Astrocyte of the spinal cord (primary cell): ENCODE data around the gene PIP4K2A.
"Not testable (repeated sequence)": the region's sequence is repeated elsewhere in the genome, so short reads cannot be mapped to it uniquely, and the experiment has no call there.

Experiments
- DNase-seq: peaks from one replicate; pipeline ENCODE4 v3.0.0; 2011; ENCODE audit warnings: low read depth, low spot score
- H3K4me3 ChIP-seq: 2 replicates; pipeline ENCODE4 v1.5.1; 2011; ENCODE audit warnings: low read depth, mild to moderate bottlenecking, low read length, moderate library complexity
- in situ Hi-C: cut with HindIII; loops from 2 replicates; pipeline ENCODE4 v1.10.0; 2017; ENCODE audit warnings: low sequenced_read_pairs
- TF ChIP-seq, protein P1 (sequence below): IDR thresholded peaks from 2 replicates; pipeline ENCODE4 v1.5.1; 2012; ENCODE audit warnings: low read depth, mild to moderate bottlenecking, low read length, inconsistent platforms

PIP4K2A gene

DNA sequence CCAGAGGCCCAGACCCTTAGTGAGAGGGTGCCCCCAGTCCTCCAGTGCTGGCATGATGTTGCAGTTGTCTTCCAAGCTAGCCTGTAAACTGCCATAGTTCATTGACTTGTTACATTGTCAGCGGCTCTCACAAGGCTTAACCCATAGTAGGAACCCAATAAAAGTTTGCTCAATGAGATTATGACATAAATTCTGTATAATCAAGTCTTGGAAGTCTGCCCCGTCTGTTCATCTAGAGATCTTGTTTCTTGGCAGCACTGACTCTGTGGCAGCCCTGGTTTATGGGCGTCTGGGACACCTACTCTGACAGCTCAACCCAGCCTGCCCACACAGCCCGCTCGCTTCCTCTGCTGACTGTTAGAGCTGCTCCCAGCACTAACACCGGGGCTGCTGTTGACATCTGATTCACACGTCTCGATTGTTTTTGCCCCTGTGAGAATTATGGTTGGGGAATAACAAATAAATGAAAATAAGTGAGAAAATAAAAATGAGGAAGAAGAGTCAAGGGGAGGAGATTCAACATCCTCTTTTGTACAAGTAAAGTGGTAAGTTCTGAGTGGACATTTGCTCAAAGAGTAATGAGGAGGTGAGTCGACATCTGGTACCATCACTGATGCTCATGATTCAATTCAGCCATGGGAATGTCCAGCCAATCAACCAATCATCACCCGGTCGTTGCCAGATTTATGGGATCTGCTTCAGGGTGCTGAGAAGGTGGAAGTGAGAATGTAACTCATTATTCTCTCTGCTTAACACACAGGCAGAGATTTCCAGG is 208.3 kb downstream of the PIP4K2A start:
- H3K4me3 ChIP-seq: no peak overlapping the region
- DNase-seq: no peak
- in situ Hi-C loops: no loop called here
- TF ChIP-seq, protein P1, sequence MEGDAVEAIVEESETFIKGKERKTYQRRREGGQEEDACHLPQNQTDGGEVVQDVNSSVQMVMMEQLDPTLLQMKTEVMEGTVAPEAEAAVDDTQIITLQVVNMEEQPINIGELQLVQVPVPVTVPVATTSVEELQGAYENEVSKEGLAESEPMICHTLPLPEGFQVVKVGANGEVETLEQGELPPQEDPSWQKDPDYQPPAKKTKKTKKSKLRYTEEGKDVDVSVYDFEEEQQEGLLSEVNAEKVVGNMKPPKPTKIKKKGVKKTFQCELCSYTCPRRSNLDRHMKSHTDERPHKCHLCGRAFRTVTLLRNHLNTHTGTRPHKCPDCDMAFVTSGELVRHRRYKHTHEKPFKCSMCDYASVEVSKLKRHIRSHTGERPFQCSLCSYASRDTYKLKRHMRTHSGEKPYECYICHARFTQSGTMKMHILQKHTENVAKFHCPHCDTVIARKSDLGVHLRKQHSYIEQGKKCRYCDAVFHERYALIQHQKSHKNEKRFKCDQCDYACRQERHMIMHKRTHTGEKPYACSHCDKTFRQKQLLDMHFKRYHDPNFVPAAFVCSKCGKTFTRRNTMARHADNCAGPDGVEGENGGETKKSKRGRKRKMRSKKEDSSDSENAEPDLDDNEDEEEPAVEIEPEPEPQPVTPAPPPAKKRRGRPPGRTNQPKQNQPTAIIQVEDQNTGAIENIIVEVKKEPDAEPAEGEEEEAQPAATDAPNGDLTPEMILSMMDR: no peak

DNA sequence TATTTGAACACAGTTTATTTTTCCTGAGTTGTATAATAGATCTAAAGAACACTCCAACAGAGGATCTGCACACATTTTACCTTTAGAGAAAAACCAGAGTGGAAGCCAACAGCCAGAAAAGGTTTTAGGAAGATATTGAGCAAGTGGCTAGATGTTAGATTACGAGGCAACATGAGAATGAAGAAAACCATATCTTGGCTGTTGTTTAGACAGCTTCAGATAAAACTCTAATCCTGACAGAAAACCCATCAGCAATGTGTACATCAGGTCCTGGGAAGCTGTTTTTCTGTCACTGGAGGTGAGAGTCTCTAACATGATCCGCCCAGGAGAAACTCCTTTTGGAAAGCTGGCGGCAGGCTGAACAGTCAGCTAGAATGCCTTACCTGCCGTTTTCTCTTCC is 209.6 kb downstream of the PIP4K2A start:
- in situ Hi-C loops: no loop called here
- H3K4me3 ChIP-seq: no peak overlapping the region
- DNase-seq: no peak
- TF ChIP-seq, protein P1: no peak

DNA sequence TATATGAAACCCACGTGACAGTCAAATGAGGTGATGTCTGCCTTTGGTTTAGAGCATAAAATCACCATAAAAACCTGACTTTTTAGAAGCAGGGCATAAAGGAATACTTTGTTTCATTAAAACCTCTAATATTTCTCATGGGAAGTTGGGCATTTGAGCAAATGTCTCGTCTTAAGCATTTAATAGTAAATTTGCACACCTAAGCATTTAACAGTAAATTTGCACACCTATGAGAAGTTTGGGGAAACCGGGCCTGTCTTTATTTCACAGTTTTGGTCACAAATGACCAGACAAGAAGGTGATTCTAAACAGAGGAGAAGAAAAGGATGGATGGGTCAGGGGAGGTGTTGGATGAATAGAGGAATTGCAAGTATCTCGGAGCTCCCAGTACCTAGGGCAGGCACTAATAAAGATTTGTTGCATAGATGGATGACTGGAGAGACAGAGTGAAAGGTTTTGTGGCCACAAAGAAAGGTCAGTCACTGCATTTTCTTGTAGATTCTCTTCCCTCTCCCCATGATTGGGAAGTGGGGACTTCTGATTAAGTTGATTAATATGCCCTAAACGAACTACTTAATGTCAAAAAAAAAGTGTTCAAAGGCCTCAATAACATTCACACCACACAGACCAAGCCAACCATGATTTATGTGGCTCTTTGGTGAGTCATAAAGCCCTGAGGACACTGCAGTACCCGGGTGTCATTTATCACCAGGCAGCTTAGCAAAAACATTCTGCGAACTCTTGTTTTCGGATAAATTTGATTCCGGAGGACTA is 210.9 kb downstream of the PIP4K2A start:
- TF ChIP-seq, protein P1: no peak
- no peak for DNase-seq
- no peak overlapping the region for H3K4me3 ChIP-seq
- in situ Hi-C loops: no loop called here

DNA sequence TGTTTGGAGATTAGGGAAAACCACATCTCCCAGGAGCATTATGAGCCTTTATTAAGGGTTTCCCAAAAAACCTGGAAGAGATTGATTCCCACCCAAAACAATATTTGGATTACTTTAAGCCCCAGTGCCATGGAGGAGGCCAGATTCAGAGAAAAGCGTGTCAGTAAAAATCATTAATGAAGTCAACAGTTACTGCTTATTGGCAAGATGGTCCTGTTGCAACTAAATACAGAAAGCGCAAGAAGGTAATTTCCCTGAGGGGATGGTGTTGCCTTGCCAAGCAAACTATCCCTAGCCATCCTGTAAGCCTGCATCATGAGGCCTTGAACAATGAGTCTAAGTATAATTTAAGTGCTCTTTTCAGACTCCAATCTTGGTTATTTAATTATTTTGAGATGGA is 212.5 kb downstream of the PIP4K2A start:
- in situ Hi-C loops: no loop called here
- H3K4me3 ChIP-seq: no peak overlapping the region
- TF ChIP-seq, protein P1: no peak
- no peak for DNase-seq

DNA sequence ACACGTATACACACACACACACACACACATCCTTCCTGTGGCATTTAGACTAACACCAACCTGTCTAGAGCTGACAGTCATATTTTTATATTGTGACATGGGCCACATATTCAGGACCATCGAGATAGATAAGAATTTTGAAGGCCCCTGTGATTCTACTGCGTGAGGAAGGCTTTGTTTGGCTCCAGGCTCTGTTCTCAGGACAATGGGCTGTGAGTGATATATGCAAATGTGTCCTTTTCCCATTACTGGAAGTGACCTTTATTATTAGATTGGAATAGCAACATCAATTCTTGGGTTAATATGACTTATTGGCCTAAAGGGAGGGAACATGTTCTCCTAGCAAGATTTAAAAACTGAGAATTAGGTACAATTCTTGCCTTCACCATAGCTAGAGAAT is 213.0 kb downstream of the PIP4K2A start:
- no peak for DNase-seq
- no peak overlapping the region for H3K4me3 ChIP-seq
- TF ChIP-seq, protein P1: no peak
- in situ Hi-C loops: no loop called here

DNA sequence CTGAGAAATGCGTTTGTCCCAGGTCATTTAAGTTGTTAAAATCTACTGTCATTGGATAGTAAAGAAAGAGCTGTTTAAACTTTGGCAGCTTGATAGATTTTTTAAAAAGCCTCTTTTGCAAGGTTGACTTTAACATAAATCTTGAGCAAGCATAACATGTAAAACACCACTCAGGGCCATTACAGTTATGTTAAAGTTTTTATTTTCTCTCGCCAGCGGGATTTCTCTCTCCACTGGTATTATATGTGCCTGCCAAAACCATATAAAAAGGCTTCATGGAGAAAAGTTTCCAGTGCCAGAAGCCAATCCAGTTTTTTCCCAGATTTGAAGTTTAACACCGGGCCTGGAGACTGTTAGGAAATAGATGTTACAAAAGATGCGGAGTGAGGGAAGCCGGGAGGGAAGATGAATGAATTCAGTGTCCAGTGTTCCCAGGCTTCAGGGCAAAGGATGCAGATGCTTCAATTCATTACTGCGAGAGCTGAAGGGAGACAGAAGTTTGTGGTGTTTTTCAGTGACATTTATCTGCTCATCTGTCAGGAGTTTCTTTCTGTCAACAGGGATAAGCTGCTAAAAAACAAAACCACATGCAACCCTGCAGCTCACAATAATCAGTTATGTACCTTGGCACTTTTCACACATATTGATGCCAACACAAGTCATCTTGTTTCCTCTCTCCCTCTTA is 213.6 kb downstream of the PIP4K2A start:
- in situ Hi-C loops: no loop called here
- DNase-seq: no peak
- TF ChIP-seq, protein P1: no peak
- H3K4me3 ChIP-seq: no peak overlapping the region

DNA sequence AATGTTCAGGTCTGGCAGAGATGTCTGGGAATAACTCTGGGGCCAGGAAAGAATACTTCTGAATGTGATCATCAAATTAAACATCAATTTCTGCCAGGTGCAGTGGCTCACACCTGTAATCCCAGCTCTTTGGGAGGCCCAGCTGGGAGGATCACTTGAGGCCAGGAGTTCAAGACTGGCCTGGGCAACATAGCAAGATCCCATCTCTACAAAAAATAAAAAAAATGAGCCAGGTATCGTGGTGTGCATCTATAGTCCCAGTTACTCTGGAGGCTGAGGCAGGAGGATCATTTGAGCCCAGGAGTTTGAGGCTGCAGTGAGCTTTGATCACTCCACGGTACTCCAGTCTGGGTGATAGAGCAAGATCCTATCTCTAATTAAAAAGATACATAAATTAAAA is 214.4 kb downstream of the PIP4K2A start:
- DNase-seq, H3K4me3 ChIP-seq, in situ Hi-C loops: not testable (repeated sequence)
